Ovary (tissue), 9 donors: ENCODE measurements around the gene EDIL3. TPM values are rescaled to one million over a fixed set of nuclear protein-coding genes. Genes with fewer than 3 reads are reported as not detected.

Experiments used
- DNase-seq, 5 donors: peaks; one replicate each; pipeline ENCODE4 v3.0.0-alpha.2; 2019 to 2020
- H3K27ac ChIP-seq, 2 donors: fragments of 200-600 bp; one replicate each; pipeline versions ENCODE4 v1.5.1 to v1.8.0; 2019 to 2022
- H3K27me3 ChIP-seq: fragments of 200-600 bp; one replicate; pipeline ENCODE4 v1.8.0; 2022
- H3K36me3 ChIP-seq: fragments of 200-600 bp; sonication (generic); one replicate; pipeline ENCODE4 v1.5.1; 2019
- H3K4me1 ChIP-seq: one replicate; pipeline ENCODE4 v1.8.1; 2013; ENCODE audit warnings: mild to moderate bottlenecking, moderate library complexity; ENCODE audit not compliant: insufficient read depth
- H3K4me3 ChIP-seq: fragments of 200-600 bp; sonication (generic); one replicate; pipeline ENCODE4 v1.5.1; 2017
- H3K9me3 ChIP-seq, 2 donors: fragments of 200-600 bp in 1 of 2; sonication (generic) in 1 of 2; one replicate each; pipeline versions ENCODE4 v1.5.1 to v1.8.1; 2013 to 2019; ENCODE audit warnings: mild to moderate bottlenecking in 1 of 2, moderate library complexity in 1 of 2
- EP300 ChIP-seq: sonication (generic); formaldehyde crosslinking; IDR thresholded peaks from one replicate; pipeline ENCODE4 v1.6.1; 2017; ENCODE audit warnings: antibody characterized with exemption
- POLR2A ChIP-seq: fragments of 450-650 bp; IDR thresholded peaks from one replicate; pipeline ENCODE4 v1.6.1; 2017; ENCODE audit warnings: antibody characterized with exemption, mild to moderate bottlenecking, moderate library complexity
- WGBS, 3 donors: extraction: QIAGEN DNeasy Blood & Tissue Kit in 1 of 3; methylation state at CpG; one replicate each; pipeline versions ENCODE4 v1.1.5 to v1.1.7; 2013 to 2017; 5-methylcytosine and 5-hydroxymethylcytosine counted together
- intact Hi-C, 4 donors: fragments of 100-400 bp; cut with DNase I; formaldehyde crosslinking; loops; one replicate each; pipeline versions ENCODE4 v1.11.0 to v1.15.1; 2022 to 2023
- polyA plus RNA-seq, 2 donors: library from polyadenylated mRNA; stranded (reverse); fragments of 200-250 nt in 1 of 2; fragments of 350-450 nt in 1 of 2; fragmentation: Illumina TruSeq in 1 of 2; extraction: RNeasy Lipid Tissue Mini Kit (QIAGEN cat#74804) in 1 of 2; gene quantifications; one replicate each; pipeline ENCODE4 v1.2.3, GENCODE V29; 2013 to 2014
- small RNA-seq: library from RNA; depleted of rRNA; stranded (forward); fragments of <200 nt; gene quantifications from one replicate; pipeline ENCODE3, GENCODE V24; 2016
- total RNA-seq, 7 donors: library from RNA; depleted of rRNA in 2 of 7; stranded (reverse); fragments of >200 nt in 2 of 7; fragmentation: NEBNext Ultra II Directional in 3 of 7; extraction: Animal tissue kit (Norgen Biotek cat#: 25700) in 3 of 7; gene quantifications; one replicate each; pipeline versions ENCODE4 v1.1.0 to v1.2.4, GENCODE V29; 2016 to 2023
- TF ChIP-seq, protein P1 (sequence below), 3 donors: fragments of 450-650 bp in 2 of 3; fragments of 200-600 bp in 1 of 3; IDR thresholded peaks; one replicate each; pipeline versions ENCODE4 v1.5.1 to v1.8.0; 2016 to 2022; ENCODE audit warnings: antibody characterized with exemption in 3 of 3, mild to moderate bottlenecking in 1 of 3
- donor health status: DM: no; HTN: no; CAD: no; lungs with moderate emphysema.
- donor health status: DM: no; HTN: no; CAD: no.
- donor health status: Bipolar disorder and iron deficiency.
- donor health status: DM: yes; HTN: yes; CAD: no.
- donor health status: DM: no; HTN: no; CAD: no.
- donor health status: DM: yes; HTN: yes; CAD: no.

Gene EDIL3
- total and polyA plus RNA-seq, 9 donors, result 5.9 to 41.5 (median 9.7) TPM

DNA sequence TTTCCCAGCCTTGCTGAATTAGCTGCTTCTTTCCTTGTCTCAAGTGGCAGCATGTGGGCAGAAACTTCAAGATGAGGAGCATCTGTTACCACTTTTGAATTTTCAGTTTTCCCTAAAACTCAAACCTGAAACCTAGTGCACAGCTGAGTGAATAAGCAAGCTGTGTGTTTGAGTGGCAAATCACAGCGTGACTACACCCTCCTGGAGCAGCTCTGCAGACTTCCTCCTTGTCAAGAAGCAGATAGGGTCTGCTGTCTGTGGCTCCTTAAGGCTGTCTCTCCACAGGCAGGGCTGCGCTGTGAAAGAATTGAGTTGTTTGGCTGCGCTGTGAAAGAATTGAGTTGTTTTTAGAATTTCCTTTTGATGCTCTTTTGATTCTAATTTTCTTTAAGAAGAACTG, 484.4 kb downstream of the EDIL3 start:
- intact Hi-C loops, result no loop called here

GRCh38 chr5:83899326-83899970, 485.2 kb downstream of the EDIL3 start:
- intact Hi-C loops, result no loop called here
- H3K27ac ChIP-seq, result no peak overlapping the region
- H3K36me3 ChIP-seq, result no peaks in the 10 kb centered on the region
- no peaks in the 10 kb centered on the region for H3K27me3 ChIP-seq
- no peak overlapping the region for H3K4me3 ChIP-seq
- no peaks in the 10 kb centered on the region for H3K4me1 ChIP-seq
- no peak for DNase-seq
- H3K9me3 ChIP-seq, result no peaks in the 10 kb centered on the region
- TF ChIP-seq POLR2A, result no peak
- no peak for TF ChIP-seq EP300
- TF ChIP-seq, protein P1, sequence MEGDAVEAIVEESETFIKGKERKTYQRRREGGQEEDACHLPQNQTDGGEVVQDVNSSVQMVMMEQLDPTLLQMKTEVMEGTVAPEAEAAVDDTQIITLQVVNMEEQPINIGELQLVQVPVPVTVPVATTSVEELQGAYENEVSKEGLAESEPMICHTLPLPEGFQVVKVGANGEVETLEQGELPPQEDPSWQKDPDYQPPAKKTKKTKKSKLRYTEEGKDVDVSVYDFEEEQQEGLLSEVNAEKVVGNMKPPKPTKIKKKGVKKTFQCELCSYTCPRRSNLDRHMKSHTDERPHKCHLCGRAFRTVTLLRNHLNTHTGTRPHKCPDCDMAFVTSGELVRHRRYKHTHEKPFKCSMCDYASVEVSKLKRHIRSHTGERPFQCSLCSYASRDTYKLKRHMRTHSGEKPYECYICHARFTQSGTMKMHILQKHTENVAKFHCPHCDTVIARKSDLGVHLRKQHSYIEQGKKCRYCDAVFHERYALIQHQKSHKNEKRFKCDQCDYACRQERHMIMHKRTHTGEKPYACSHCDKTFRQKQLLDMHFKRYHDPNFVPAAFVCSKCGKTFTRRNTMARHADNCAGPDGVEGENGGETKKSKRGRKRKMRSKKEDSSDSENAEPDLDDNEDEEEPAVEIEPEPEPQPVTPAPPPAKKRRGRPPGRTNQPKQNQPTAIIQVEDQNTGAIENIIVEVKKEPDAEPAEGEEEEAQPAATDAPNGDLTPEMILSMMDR (IDR thresholded peaks at IDR 0.05), result no peak
- WGBS, 3 donors, result 72 to 83% (median 81%) methylated on average over 2 of the region's 2 CpGs

More for the DNA sequence above, 484.4 kb downstream of the EDIL3 start:
- Histone ChIP-seq H3K4me3 (no peak overlapping the region), H3K27me3 (no peaks in the 10 kb centered on the region), H3K27ac (no peak overlapping the region), H3K36me3 (no peaks in the 10 kb centered on the region), H3K9me3 (no peaks in the 10 kb centered on the region), H3K4me1 (no peaks in the 10 kb centered on the region)
- WGBS, 3 donors, result 76 to 86% (median 86%) methylated on average over 3 of the region's 3 CpGs
- DNase-seq, result no peak
- TF ChIP-seq POLR2A (no peak), EP300 (no peak)
- TF ChIP-seq, protein P1 (IDR thresholded peaks at IDR 0.05), result no peak

GRCh38 chr5:83895860-83896259, 488.8 kb downstream of the EDIL3 start:
- H3K36me3 ChIP-seq, result no peaks in the 10 kb centered on the region
- H3K9me3 ChIP-seq, result no peaks in the 10 kb centered on the region
- no peak overlapping the region for H3K27ac ChIP-seq
- TF ChIP-seq POLR2A (no peak), EP300 (no peak)
- TF ChIP-seq, protein P1 (IDR thresholded peaks at IDR 0.05), result no peak
- DNase-seq, result no peak
- H3K27me3 ChIP-seq, result no peaks in the 10 kb centered on the region
- intact Hi-C loops, result no loop called here
- 91 to 97% (median 95%) methylated on average over 2 of the region's 2 CpGs for WGBS, 3 donors
- H3K4me1 ChIP-seq, result no peaks in the 10 kb centered on the region
- no peak overlapping the region for H3K4me3 ChIP-seq

GRCh38 chr5:83891261-83891660, 493.4 kb downstream of the EDIL3 start:
- Histone ChIP-seq H3K36me3 (no peaks in the 10 kb centered on the region), H3K27ac (no peak overlapping the region), H3K27me3 (no peaks in the 10 kb centered on the region), H3K4me3 (no peak overlapping the region), H3K9me3 (no peaks in the 10 kb centered on the region), H3K4me1 (no peaks in the 10 kb centered on the region)
- whole genome bisulfite sequencing, 3 donors, result 45 to 57% (median 49%) methylated on average over 2 of the region's 2 CpGs
- intact Hi-C loops, result no loop called here
- TF ChIP-seq, protein P1 (IDR thresholded peaks at IDR 0.05), result no peak
- TF ChIP-seq EP300 (no peak), POLR2A (no peak)
- DNase-seq, result no peak

Small RNA genes lying within 50 kb of the gene (small RNA-seq; reads per million reads assigned to genes)
- gene RNU6-448P, result not detected
